NCI-H748 treated with DMSO at 0.1 percent for 48 hours (cell line): Measurements from ENCODE around the gene PARP1.
"Not testable (repeated sequence)": the region's sequence is repeated elsewhere in the genome, so short reads cannot be mapped to it uniquely, and the experiment has no call there.

Source experiments
- DNase-seq: peaks from one replicate; lab custom pipeline; 2025; lab: John Stamatoyannopoulos, UW

PARP1 gene

GRCh38 chr1:226407497-226408284 is at the start of gene PARP1:
Gene PARP1, minus strand, starts transcription at chr1:226408093. Its CDS starts 164 bp downstream, at chr1:226407929.
- DNase-seq, result peak; percentile 58

GRCh38 chr1:226457307-226457712 is 49.4 kb upstream of the PARP1 start:
- no peak for DNase-seq

GRCh38 chr1:226455843-226456242 is 48.0 kb upstream of the PARP1 start:
- no peak for DNase-seq

GRCh38 chr1:226454349-226454748 is 46.5 kb upstream of the PARP1 start:
- DNase-seq, result no peak

- DNase-seq, result no peak
These were observed 45.3 kb upstream of the PARP1 start for GRCh38 chr1:226453015-226453704.

GRCh38 chr1:226450688-226451087 is 42.8 kb upstream of the PARP1 start:
- no peak for DNase-seq

- no peak for DNase-seq
These were observed 41.9 kb upstream of the PARP1 start for GRCh38 chr1:226449823-226450222.

- no peak for DNase-seq
These were observed 40.2 kb upstream of the PARP1 start for GRCh38 chr1:226447932-226448665.

GRCh38 chr1:226446094-226446493 is 38.2 kb upstream of the PARP1 start:
- no peak for DNase-seq

GRCh38 chr1:226444901-226445300 is 37.0 kb upstream of the PARP1 start:
- DNase-seq, result no peak

- no peak for DNase-seq
These were observed 35.5 kb upstream of the PARP1 start for GRCh38 chr1:226443439-226443838.

GRCh38 chr1:226443033-226443432 is 35.1 kb upstream of the PARP1 start:
- no peak for DNase-seq

- no peak for DNase-seq
These were observed 33.7 kb upstream of the PARP1 start for GRCh38 chr1:226441629-226442028.

GRCh38 chr1:226440512-226440911 is 32.6 kb upstream of the PARP1 start:
- no peak for DNase-seq

- no peak for DNase-seq
These were observed 30.1 kb upstream of the PARP1 start for GRCh38 chr1:226438007-226438406.

- DNase-seq, result no peak
These were observed 29.1 kb upstream of the PARP1 start for GRCh38 chr1:226436855-226437491.

GRCh38 chr1:226436472-226436854 is 28.6 kb upstream of the PARP1 start:
- DNase-seq, result no peak

- no peak for DNase-seq
These were observed 25.4 kb upstream of the PARP1 start for GRCh38 chr1:226433341-226433720.

GRCh38 chr1:226432586-226433340 is 24.9 kb upstream of the PARP1 start:
- no peak for DNase-seq

- DNase-seq, result not testable (repeated sequence)
These were observed 24.0 kb upstream of the PARP1 start for GRCh38 chr1:226431898-226432297.

GRCh38 chr1:226429858-226430715 is 22.2 kb upstream of the PARP1 start:
- DNase-seq, result no peak
